RCC 7860 (cell line): Measurements from ENCODE around the gene TDRD12.

Source experiments
- DNase-seq: peaks from one replicate; pipeline ENCODE4 v3.0.0-alpha.2; 2015; ENCODE audit warnings: low spot score
- FAIRE-seq: peaks from 2 replicates; lab custom pipeline; 2012; peaks lifted over from hg19 to GRCh38; lab: Jason Lieb, UNC

Gene TDRD12

DNA sequence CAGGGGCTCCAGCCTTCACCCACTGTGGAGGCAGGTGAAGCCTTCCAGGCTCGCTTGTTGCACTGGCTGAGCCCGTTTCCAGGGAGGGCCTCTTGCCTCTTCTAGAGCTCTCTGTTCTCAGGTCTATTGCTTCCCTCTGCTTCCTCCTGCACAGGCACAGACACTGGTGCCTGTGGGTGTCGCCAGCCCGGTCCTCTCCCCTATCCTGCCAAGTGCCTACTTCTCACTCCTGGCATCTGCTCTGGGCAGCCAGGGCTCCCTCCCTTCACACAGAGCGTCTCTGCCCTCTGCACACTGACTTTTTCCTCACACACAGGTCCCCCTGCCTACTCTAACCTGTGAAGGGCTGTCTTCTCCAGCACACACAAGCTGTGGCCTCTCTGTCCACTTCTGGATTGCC is 89.7 kb downstream of the TDRD12 start:
- FAIRE-seq, result no peak
- no peak for DNase-seq

DNA sequence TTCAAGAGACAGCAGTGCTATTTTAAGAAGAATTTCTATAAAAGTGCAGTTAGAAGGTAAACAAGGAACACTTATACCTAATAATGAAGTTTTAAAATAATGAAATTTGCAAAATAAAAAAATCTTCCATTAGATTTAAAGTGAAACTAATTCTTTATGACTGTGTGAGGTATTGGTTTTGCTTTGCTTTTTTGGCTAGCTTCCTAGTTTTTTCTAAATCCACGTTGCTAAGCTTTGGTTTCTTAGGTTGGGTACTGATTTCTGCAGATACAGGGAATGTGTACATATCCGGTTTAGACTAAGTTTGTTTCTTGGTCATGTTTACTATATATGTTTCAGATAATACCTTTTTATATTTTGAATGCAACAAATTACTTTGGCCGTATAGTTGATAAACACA is 90.2 kb downstream of the TDRD12 start:
- DNase-seq (no peak), FAIRE-seq (no peak)

DNA sequence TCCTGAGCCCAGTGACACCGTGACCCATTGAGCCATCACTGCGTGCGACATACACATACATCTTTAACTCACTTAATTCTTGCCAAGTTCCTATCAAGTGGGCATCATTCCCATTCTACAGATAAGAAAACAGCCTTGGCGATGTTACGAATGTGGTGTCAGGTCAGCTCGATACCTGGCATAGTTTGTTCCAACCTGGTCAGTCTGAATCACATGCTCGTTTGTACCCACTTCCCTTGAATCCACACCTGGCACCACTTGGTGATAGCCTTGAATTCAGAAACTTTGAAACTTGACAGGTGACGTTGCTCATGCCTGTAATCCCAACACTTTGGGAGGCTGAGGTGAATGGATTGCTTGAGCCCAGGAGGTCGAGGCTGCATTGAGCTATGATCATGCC is 90.9 kb downstream of the TDRD12 start:
- FAIRE-seq, result no peak
- no peak for DNase-seq

DNA sequence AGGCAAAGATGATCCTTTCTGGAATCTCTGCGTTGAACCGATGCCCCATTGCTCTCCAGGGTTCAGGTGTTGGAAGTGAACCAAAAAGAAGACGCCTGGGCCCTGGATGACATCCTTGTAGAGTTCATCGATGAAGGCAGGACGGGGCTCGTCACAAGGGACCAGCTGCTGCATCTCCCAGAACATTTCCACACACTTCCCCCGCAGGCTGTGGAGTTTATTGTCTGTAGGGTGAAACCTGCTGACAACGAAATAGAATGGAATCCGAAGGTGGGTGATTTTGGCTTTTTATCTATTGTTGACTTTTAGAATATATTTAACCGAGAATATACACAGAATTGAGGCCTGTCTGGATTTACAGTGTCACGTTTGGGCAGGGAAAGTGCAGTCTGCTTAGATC is 91.6 kb downstream of the TDRD12 start:
- FAIRE-seq (no peak), DNase-seq (no peak)

DNA sequence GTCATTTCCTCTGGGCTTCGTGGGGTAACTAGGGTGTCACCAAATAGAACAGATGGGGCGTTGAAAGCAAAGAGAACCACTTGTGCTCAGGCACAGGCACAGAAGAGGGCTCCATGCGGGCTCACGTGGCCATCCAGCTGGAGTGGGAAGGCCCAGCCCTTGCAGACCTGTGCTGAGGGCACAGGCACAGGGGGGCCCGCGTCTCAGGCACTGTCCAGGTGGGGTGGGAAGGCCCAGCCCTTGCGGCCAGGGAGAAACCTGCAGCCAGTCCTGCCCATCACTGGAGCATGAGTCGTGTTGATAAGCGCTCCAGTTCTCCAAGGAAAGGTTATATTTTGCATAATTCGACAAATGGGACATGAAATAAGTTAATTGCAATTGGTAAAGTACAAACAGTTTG is 92.5 kb downstream of the TDRD12 start:
- FAIRE-seq (no peak), DNase-seq (no peak)

DNA sequence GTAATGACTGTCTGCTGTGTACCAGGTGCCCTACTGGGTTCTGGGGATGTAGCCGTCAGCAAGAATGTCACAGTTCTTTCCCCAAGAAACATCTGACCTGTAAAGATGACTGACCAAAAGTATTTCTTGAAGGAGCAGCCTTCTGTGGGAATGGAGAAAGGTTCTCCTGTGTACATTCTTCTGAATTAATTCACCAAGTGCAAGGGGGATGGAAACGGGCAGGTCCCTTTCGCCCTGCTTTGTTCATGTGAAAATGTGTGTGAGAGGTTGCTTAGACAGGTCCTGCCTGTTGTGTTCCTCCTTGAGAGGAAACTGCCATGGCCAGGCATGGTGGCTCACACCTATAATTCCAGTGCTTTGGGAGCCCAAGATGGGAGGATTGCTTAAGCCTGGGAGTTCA is 93.0 kb downstream of the TDRD12 start:
- no peak for DNase-seq
- no peak for FAIRE-seq

DNA sequence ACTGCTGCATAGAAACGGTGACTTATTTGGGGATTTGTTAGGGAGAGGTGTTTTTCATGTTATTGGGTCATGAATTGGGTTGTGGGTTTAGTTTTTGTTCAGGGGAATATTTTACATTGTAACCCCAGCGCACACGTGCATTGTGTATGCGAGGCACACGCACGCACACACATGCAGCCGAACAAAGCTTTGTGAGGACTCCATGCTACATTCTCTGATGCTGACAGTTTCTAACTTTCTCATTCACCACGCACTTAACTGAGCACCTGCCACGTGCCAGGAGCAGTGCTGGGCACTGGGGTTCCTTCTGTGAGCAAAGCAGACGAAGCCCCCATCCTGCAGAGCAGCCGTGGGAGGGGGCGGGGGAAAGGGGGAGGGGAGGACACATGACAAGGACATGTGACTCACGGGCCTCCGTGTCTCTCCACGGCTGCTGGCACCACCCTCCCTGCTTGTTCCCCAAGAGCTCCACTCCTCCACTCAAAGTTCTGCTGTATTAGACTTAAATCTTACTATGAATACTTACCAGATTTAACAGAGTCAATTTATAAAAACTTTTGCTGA is 94.4 kb downstream of the TDRD12 start:
- DNase-seq, result no peak
- FAIRE-seq, result no peak

DNA sequence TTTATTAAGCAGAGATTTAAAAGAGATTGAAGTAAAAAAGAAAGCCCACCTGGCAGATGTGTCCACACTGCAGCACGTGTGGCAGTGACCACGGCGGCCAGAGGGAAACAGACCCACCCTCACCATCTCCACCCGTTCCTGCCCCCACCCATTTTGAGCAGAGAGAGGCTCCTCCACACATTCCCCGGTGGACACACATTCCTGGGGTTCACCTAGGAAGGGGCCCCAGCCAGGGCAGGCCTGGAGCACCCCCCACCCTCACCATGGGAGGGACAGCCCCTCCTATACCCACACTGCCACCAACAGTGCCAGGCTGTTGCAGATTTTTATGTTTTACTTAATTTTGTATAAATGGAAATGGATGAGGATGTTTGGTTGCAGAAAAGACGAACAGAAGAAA is 95.1 kb downstream of the TDRD12 start:
- no peak for FAIRE-seq
- no peak for DNase-seq

DNA sequence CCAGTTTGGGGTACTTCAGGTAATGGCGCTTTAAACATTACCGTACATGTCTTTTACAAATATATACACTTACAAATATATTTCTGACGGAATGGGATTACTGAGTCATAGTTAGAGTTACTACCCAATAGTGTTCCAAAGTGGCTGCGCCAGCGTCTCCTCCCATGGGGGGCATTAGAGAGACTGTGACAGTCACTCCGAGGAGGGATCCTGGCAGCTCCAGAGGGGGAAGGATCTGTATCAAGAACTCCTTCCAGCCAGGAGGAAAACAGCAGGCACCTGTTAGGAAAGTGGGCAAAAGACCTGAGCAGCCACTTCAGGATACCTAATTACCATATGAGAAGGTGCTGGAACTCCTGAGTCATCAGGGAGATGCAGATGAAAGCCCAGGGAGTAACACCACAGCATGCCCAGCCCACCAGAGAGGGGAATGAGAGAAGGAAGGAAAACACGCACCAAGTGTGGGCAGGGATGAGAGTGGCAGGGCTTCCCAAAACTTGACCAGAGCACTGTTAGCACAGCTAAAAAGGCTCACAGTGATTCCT is 97.1 kb downstream of the TDRD12 start:
- FAIRE-seq, result no peak
- DNase-seq, result no peak

DNA sequence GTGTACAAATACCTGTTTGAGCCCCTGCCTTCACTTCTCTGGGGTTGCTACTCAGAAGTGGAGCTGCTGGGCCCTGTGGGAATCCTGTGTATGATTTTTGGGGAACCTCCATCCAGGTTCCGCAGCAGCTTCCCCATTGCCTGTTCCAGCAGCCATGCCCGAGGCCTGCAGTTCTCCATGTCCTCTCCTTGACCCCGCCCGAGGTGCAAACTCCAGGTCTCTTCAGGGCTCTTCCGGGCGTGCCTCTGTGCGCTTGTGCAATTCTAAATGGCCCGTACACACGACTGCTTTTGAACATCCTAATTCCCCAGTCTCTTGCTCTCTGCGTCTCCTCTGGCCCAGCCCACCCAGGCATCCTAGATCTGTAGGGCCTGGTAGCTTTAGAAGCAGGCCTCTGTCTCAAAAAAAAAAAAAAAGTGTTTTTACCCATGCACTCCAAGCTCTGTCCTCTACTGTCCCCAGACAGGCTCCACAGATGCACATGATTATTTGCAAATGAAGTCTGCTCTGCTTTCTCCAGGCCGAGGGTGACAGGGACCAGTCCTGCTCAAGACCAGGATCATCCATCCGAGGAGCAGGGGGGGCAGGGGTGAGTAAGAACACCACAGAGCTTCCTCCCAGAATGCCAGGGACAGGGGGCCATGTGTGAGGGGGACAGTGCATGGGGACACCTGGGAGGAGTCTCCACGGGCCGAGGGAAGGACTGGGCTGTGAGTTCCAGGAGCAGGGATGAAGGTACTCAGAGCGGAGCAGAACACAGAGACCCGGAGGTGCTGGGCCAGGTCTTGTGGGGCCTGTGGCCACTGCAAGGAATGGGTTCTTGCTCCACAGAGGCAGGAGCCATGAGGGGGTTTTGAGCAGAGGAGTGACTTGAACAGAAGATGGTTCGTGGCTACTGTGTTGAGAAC is 98.3 kb downstream of the TDRD12 start:
- FAIRE-seq (no peak), DNase-seq (no peak)

DNA sequence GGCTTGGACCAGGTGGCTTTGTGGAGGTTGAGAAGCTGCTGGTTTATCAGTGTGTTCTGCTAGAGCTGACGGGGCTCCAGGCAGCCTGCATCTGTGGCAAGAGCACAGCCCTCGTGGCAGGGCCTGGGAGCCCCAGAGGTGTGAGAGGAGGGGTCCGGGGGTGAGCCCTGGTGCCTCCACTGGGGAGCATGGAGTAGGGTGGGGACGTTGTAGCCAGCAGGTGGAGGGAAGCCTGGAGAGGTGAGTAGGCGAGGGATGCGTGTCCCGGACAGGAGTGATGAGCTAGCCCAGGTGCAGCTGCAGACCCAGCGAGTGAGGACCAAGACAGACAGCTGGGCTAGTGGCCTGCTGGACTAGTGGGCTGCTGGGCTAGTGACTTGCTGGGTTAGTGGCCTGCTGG is 99.0 kb downstream of the TDRD12 start:
- FAIRE-seq (no peak), DNase-seq (no peak)

DNA sequence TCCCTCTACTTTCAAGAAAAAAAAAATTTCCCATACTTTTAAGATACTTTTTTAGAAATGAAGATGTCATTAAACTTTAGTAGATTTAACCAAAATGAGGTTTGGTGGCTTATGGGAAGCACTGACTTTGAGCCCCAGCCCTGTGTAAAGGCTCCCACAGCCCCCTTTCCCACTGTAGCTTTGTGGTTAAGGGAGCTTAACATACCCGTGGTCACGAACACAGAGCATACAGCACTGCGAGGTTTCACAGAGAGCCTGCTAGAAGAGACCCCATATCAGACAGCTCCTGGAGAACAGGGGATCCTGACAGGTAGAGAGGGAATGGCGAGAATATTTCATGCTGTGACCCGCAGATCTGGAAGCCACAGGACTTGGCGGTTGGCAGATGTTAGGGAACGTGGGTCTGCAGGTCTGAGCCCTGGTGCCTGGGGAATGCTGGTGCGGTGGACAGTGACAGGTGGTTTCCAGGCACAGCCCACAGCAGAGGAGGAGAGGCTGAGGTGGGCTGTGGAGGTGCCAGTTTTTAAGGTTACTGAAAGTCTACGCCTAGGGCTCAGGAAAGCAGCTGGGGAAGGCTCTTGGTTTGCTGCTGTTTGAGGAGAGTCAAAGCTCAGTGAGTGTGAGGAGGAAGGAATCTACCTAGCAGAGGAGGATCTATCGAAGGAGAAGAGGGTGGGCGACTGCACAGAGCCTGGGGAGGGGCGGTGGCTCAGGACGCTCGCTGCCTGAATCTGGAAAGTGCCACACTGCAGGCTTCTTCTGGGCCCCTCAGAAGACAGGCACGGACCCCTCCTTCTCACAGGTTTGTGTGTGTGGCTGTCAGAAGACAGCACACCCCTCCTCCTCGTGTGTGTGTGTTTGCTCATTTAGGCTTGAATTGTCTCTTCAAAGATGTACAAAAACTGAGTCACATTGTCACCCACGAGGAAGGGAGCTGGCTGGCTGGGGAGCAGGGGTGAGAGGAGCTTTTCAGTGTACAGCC is 100.1 kb downstream of the TDRD12 start:
- FAIRE-seq (no peak), DNase-seq (no peak)

DNA sequence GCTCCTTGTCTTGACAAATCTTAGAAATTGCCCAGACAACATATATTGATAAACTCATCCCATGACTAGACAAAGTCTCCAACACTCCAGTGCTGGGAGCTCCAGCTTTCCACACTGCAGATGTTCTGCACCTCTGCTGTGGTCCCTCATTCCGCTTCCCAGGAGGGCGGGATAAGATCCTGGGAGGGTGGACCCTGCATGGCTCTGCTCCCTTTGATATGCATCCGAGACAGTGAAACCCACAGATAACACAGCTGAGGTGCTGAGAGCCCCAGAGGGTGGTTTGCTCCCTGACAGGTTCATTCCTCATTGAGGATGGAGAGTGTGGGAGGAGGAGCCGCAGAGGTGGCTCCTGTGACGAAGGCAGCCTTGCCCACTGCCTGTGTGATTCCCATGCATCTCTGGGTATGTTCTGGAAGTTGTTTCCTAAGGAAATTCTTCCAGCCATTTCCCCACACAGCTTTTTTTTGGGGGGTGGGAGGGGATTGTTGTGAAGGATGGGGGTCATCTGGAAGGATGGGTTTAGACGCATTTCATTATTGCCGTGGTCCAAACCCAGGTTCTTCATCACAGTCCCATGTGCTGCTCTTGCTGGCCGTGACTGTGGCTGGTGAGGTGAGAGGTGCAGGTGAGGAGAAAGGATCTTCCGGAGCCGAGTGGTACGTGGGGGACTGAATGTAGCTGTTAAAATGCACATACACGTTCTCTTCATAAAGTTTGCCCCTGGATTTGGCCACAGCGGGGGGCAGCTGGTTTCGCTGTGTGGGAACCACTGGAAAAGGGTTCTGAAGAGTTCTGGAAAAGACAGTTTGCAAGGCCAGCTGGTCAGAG is 103.6 kb downstream of the TDRD12 start:
- FAIRE-seq (no peak), DNase-seq (no peak)

DNA sequence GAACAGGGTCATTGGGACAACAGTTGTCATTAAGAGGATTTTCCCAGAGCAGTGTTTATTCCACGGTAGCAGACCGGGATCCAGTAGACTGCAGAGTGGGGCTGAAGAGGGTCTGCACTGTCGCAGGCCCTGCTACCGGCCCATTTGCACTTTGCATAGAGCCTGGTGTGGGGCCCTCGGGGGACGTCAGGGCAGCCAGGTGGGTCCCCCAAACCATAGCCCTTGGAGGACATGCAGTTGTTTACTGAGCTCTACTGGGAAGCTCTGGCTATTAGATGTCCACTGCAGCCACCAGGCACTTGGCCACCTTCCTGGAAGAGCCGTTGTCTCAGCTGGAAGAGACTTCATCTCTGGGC is 104.2 kb downstream of the TDRD12 start:
- FAIRE-seq (no peak), DNase-seq (no peak)

DNA sequence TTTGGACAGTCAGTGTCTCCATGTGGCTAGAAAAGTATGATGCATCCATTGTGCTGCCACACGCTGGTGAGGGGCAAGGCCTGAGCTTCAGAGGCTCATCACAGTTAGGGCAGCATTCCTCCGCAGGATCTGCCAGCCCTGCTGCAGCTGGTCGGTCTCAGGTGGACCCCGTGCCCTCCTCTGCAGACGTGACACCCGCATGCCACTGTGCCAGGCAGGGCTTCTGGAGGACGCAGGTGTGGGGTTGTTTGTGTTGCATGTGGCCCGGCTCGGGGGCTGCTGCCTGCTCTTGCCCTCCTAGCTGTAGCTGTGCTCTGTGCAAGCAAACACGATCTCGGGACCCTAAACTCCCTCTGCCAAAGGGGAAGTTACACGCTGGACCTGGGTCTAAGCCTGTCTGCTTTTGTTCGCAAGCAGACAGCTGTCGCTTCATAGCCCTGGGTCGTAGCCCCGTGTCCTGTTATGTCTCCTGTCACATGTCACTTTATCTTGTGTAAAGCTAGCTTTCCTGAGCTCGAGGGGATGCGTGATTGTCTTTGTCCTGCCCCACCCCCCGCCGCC is 104.7 kb downstream of the TDRD12 start:
- no peak for DNase-seq

DNA sequence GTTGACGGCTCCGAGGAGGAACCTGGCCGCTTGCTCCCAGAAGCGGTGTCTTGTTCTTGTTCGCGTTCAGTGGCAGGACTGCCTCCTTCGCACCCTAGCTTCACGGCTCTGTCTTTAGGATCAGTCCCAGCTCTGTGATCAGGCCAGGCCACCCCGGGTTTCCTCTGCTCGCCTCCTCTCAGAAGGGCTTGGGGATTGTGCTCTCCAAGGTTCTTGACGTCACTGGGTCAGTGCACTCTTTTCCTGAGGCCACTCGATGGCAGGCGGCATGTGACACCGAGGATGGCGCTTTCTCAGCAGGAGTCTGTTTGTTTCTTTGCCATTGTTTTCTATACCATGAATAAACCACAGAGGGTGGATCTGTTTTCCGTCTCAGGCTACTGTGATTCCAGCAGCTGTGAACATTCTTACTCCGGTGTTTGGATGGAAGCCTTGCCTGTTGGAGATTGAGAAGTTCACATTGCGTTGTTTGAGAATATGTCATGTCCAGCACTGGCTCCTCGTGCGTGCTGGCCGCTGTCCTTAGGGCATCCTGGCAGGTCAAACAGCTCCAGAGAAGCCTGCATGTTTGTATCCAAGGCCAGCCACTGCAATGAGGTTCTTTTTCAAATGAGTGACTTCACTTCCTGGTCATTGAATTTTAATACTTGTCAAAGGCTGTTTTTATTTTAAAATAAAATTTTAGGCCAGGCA is 105.5 kb downstream of the TDRD12 start:
- no peak for FAIRE-seq

More for the DNA sequence above, 104.7 kb downstream of the TDRD12 start:
- FAIRE-seq, result no peak

DNA sequence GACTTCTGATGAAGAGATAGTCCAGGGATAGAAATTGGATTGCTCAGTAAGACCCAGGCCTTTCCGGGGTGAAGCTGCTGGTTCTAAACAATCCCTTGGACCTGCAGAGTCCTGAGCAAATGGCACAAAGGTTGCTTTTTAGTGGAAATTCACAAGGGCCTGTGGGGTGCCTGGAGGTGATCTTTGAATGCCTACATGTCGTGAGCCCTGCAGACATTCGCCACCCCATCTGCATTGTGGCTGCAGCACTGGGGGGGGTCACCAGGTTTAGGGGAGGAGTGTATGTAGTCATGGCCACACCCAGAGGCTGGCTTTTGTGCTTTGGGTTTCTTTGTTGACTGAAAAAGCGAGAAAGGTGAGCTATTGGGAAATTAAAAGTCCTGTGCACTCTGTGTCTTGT is 108.6 kb downstream of the TDRD12 start:
- FAIRE-seq (no peak), DNase-seq (no peak)

More for the DNA sequence above, 105.5 kb downstream of the TDRD12 start:
- no peak for DNase-seq

DNA sequence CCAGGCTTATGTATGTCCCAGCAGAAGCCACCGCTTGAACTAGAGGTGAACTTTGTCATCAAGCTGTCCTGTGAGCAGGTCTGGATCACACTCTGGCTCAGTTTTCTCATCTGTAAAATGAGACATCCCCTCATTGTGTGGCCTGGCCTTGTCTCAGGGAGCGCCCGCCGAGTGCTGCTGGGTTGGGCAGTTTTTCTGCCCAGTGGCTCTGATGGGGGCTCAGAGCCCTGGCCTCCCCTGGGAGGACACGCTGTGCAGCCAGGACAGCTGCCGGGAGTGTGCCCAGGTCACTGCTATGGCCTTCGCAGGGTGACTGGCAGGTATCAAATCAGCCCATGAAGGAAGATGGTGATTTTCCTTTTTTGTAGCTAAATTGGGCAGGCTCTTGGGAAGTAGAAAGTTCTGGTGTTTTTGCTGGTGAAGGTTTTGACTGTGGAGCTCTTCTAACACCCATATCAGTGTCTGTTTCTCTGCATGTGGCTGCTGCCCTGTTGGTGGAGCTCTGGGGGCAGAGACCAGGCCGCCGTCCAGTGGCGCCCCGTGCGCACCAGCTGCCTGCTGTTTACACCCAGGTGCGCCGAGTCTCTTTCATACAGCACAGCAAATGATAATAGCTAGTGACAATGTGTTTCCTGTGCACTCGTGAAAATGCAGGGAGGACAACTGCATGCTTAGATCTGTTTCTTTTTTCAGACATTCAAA is 109.2 kb downstream of the TDRD12 start:
- FAIRE-seq, result no peak
- DNase-seq, result no peak
